Endothelial cell of umbilical vein (primary cell): ENCODE measurements around the gene IRF2BP2.

Experiments used
- CTCF ChIP-seq, 2 donors: IDR thresholded peaks; 1 replicate in 1 of 2; 2 replicates in 1 of 2; pipeline ENCODE4 v1.5.1; 2011; ENCODE audit warnings: low read length in 2 of 2, mild to moderate bottlenecking in 2 of 2, moderate library complexity in 2 of 2, control low read depth in 1 of 2, inconsistent platforms in 1 of 2, low read depth in 1 of 2; ENCODE audit not compliant: insufficient read depth in 1 of 2; ENCODE audit errors: extremely low read depth in 1 of 2
- EZH2 ChIP-seq: IDR thresholded peaks from 2 replicates; pipeline ENCODE4 v1.6.1; 2012; ENCODE audit warnings: borderline replicate concordance, low read depth, mild to moderate bottlenecking, moderate library complexity, low read length, inconsistent platforms; ENCODE audit not compliant: severe bottlenecking
- FOS ChIP-seq: IDR thresholded peaks from 2 replicates; pipeline ENCODE4 v1.6.1; 2011; ENCODE audit warnings: mild to moderate bottlenecking, low read length, moderate library complexity, borderline replicate concordance; ENCODE audit not compliant: insufficient read depth
- GATA2 ChIP-seq: IDR thresholded peaks from 2 replicates; pipeline ENCODE4 v1.7.0; 2011; ENCODE audit warnings: low read depth, mild to moderate bottlenecking, moderate library complexity, mixed read lengths, low read length; ENCODE audit not compliant: insufficient read length, insufficient read depth
- JUN ChIP-seq: IDR thresholded peaks from 2 replicates; pipeline ENCODE4 v1.6.1; 2011; ENCODE audit warnings: borderline replicate concordance, low read depth; ENCODE audit not compliant: insufficient read length, insufficient read depth
- MYC ChIP-seq: IDR thresholded peaks from one replicate; pipeline ENCODE4 v1.6.1; 2011; ENCODE audit warnings: mild to moderate bottlenecking, low read depth, low read length
- POLR2A ChIP-seq: IDR thresholded peaks from 2 replicates; pipeline ENCODE4 v1.6.1; 2012; ENCODE audit warnings: low read depth, mild to moderate bottlenecking, control low read depth, low read length
- POLR2AphosphoS5 ChIP-seq: IDR thresholded peaks from 2 replicates; pipeline ENCODE4 v1.6.1; 2012; ENCODE audit warnings: low read depth, mild to moderate bottlenecking, control low read depth, low read length, moderate library complexity; ENCODE audit not compliant: insufficient read depth
- TF ChIP-seq, protein P1 (sequence below): IDR thresholded peaks from 2 replicates; pipeline ENCODE4 v1.6.1; 2011; ENCODE audit not compliant: insufficient read depth, insufficient read length

GRCh38 chr1:234556245-234556943 lies 53.6 kb downstream of the IRF2BP2 start:
- TF ChIP-seq CTCF (IDR thresholded peaks at IDR 0.05; ENCODE audit: extremely low read depth in 1 of 2, insufficient read depth in 1 of 2, low read depth in 1 of 2, low read length in 2 of 2) (no peak), EZH2 (no peak), POLR2A (no peak), POLR2AphosphoS5 (no peak), MYC (no peak), JUN (no peak), GATA2 (no peak), FOS (no peak)
- TF ChIP-seq, protein P1, sequence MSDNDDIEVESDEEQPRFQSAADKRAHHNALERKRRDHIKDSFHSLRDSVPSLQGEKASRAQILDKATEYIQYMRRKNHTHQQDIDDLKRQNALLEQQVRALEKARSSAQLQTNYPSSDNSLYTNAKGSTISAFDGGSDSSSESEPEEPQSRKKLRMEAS: no peak
